ENCODE data around the gene SLC16A12.

The SLC16A12 gene

GRCh38 chr10:89388806-89389205 lies 146.6 kb downstream of the SLC16A12 start:
- DNase-seq, result no peak

GRCh38 chr10:89384474-89385340 lies 150.7 kb downstream of the SLC16A12 start:
- DNase-seq, result no peak

- DNase-seq, result no peak
Measured at GRCh38 chr10:89382757-89383156, 152.6 kb downstream of the SLC16A12 start.
